OCI-LY7 (cell line): ENCODE results near the gene IRF3. TPM values are rescaled to one million over a fixed set of nuclear protein-coding genes. Genes with fewer than 3 reads are reported as not detected.

ENCODE experiments used
- Bru-seq: library from RNA; stranded (reverse); fragments of 400-500 nt; gene quantifications from one replicate; lab custom pipeline; 2021; lab: Mats Ljungman, UMichigan
- BruChase-seq, 2 experiments: library from RNA; stranded (reverse); fragments of 400-500 nt; gene quantifications; one replicate each; lab custom pipeline; 2021; lab: Mats Ljungman, UMichigan
- BruUV-seq: library from RNA; stranded (reverse); fragments of 400-500 nt; replicated peaks from 2 replicates; lab custom pipeline; 2021; lab: Mats Ljungman, UMichigan
- CTCF ChIA-PET: fragments of 300-600 bp; sonication (Branson Sonifier 250); formaldehyde crosslinking; loops from one replicate; lab custom pipeline; 2022; ENCODE audit warnings: antibody characterized with exemption; ENCODE audit not compliant: unreplicated experiment; lab: Charles Lee
- POLR2A ChIA-PET: fragments of 300-600 bp; sonication (Branson Sonifier 250); formaldehyde crosslinking; loops from one replicate; lab custom pipeline; 2022; ENCODE audit warnings: antibody characterized with exemption; lab: Charles Lee
- DNase-seq: peaks from one replicate; pipeline ENCODE4 v3.0.0-alpha.2; 2015; ENCODE audit warnings: low spot score
- H2AFZ ChIP-seq: fragments of 200-600 bp; sonication (generic), shearing (Covaris generic); 2 replicates; pipeline ENCODE4 v1.6.1; 2014; ENCODE audit warnings: mild to moderate bottlenecking, antibody characterized with exemption, low read length, moderate library complexity
- H3K27ac ChIP-seq: fragments of 200-600 bp; sonication (generic); 2 replicates; pipeline ENCODE4 v1.5.1; 2014; ENCODE audit warnings: mixed run types, low read depth, mild to moderate bottlenecking, moderate library complexity, low read length, inconsistent platforms; ENCODE audit not compliant: poor library complexity, severe bottlenecking
- H3K36me3 ChIP-seq: fragments of 200-600 bp; sonication (generic); 2 replicates; pipeline ENCODE4 v1.6.1; 2014; ENCODE audit warnings: mild to moderate bottlenecking, antibody characterized with exemption, low read length, moderate library complexity, mixed read lengths; ENCODE audit not compliant: insufficient read depth
- H3K4me1 ChIP-seq: fragments of 200-600 bp; sonication (generic); 2 replicates; pipeline ENCODE4 v1.5.1; 2014; ENCODE audit warnings: mild to moderate bottlenecking, low read length; ENCODE audit not compliant: insufficient read depth, poor library complexity, severe bottlenecking
- H3K4me2 ChIP-seq: fragments of 200-600 bp; sonication (generic); 2 replicates; pipeline ENCODE4 v1.6.1; 2014; ENCODE audit warnings: mild to moderate bottlenecking, low read length
- H3K4me3 ChIP-seq: fragments of 200-600 bp; sonication (generic); 2 replicates; pipeline ENCODE4 v1.5.1; 2014; ENCODE audit warnings: mild to moderate bottlenecking, low read depth, low read length; ENCODE audit not compliant: poor library complexity, severe bottlenecking
- H3K79me2 ChIP-seq: fragments of 200-600 bp; sonication (generic); 2 replicates; pipeline ENCODE4 v1.6.1; 2016; ENCODE audit warnings: low read depth, mild to moderate bottlenecking, low read length, moderate library complexity, mixed read lengths; ENCODE audit not compliant: insufficient read depth
- H3K9me2 ChIP-seq: fragments of 200-600 bp; sonication (generic); 2 replicates; pipeline ENCODE4 v1.6.1; 2016; ENCODE audit warnings: mild to moderate bottlenecking, low read length, mixed read lengths; ENCODE audit not compliant: insufficient read depth
- H3K9me3 ChIP-seq: fragments of 200-600 bp; sonication (generic); 2 replicates; pipeline ENCODE4 v1.6.1; 2014; ENCODE audit warnings: mild to moderate bottlenecking, mixed run types, low read length, mixed read lengths
- H4K20me1 ChIP-seq: fragments of 200-600 bp; sonication (generic); 2 replicates; pipeline ENCODE4 v1.6.1; 2014; ENCODE audit warnings: mild to moderate bottlenecking, antibody characterized with exemption, low read length, moderate library complexity, mixed read lengths; ENCODE audit not compliant: insufficient read depth
- EZH2phosphoT487 ChIP-seq: fragments of 200-600 bp; sonication (generic); IDR thresholded peaks from 2 replicates; pipeline ENCODE4 v1.6.1; 2018; ENCODE audit warnings: low read depth, borderline replicate concordance, mild to moderate bottlenecking, mixed run types, antibody characterized with exemption, low read length, moderate library complexity, mixed read lengths
- intact Hi-C: fragments of 100-400 bp; cut with micrococcal nuclease; formaldehyde crosslinking; loops from one replicate; pipeline ENCODE4 v1.10.0; 2022; ENCODE audit not compliant: unreplicated experiment
- long read RNA-seq: library from polyadenylated mRNA; stranded (forward); transcript quantifications from one replicate; pipeline ENCODE4 v2.0.0, GENCODE V29; 2022
- total RNA-seq, 2 experiments: library from RNA; depleted of rRNA in 1 of 2; stranded (reverse); fragments of >200 nt in 1 of 2; shearing (Covaris generic) in 1 of 2; gene quantifications; 2 replicates each; pipeline ENCODE4 v1.2.3, GENCODE V29; 2014 to 2022
- TF ChIP-seq, protein P1 (sequence below): fragments of 200-600 bp; sonication (generic); conservative IDR thresholded peaks from 2 replicates; pipeline ENCODE4 v1.5.1; 2014; ENCODE audit warnings: mild to moderate bottlenecking, antibody characterized with exemption, low read length, moderate library complexity, mixed read lengths

Gene IRF3, protein sequence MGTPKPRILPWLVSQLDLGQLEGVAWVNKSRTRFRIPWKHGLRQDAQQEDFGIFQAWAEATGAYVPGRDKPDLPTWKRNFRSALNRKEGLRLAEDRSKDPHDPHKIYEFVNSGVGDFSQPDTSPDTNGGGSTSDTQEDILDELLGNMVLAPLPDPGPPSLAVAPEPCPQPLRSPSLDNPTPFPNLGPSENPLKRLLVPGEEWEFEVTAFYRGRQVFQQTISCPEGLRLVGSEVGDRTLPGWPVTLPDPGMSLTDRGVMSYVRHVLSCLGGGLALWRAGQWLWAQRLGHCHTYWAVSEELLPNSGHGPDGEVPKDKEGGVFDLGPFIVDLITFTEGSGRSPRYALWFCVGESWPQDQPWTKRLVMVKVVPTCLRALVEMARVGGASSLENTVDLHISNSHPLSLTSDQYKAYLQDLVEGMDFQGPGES
- total RNA-seq (2014; rRNA removed; shearing (Covaris generic)) (116 and 117 TPM in 2 replicates), total RNA-seq (2022) (96.6 and 98.5 TPM in 2 replicates), Bru-seq, nascent RNA (percentile 71 among the genes with signal in this experiment), BruChase-seq, experiment 1, labeled RNA remaining after a 6-hour chase (percentile 89 among the genes with signal in this experiment), BruChase-seq, experiment 2, labeled RNA remaining after a 2-hour chase (percentile 87 among the genes with signal in this experiment)
- long read RNA-seq, transcript IRF3-203 (8 exons, 1,613 nt): major isoform, 16 of 54 reads
- long read RNA-seq, transcript IRF3-201 (7 exons, 1,691 nt): minor isoform, 7 of 54 reads
- long read RNA-seq, partial matches to known transcripts: 5 of 54 reads
- long read RNA-seq, other reads (novel, unspliced or antisense): 21 of 54 reads

DNA sequence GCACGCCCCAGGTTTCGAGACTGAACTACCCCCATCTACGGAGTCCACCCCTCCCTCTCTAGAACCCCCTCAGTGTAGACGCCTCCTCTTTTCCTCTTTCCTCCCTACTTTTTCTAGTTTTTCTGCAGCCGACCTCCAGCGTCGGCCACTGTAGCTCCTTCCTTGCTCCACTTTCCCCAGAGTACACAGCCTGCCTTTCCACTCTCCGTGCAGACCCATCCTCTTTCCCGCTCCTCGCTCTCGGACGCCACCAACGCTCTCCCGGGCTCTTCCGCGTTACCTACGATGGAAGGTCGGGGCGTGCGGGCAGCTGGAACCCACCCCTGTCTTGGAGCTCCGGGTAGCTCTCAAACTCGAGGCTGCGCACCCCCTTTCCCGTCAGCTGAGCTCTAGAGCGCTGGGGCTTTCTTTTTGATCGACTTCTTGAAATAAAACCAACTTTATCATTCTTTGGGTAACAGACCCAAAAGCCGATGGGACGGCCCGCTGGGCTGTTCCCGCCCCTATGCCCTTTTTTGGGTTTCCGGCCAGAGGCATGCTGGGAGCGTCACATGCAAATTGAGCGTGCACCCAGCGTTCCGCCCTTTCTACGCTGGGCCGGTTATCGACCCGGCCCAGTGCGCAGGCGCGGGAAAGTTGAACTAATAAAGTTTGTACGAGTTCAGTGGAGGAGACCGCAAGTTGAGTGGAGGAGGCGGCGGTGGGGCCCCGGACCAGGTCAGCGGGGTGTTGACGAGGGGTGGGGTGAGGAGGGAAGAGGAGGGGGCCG lies at the start of gene IRF3, which contains the start of gene BCL2L12:
IRF3 (minus strand) TSS at position 507 of the 769 bp plus-strand sequence. CDS start 1,019 bp downstream, outside the sequence.
BCL2L12 (plus strand) TSS at position 583 of the 769 bp plus-strand sequence. CDS start 760 bp downstream, outside the sequence.
- H3K27ac ChIP-seq: peak within 1 kb of the TSS; percentile 89
- H4K20me1 ChIP-seq: no peaks in the 10 kb centered on the region
- H3K4me1 ChIP-seq: peaks cover 17% of the 10 kb centered on the region
- H3K9me3 ChIP-seq: no peaks in the 10 kb centered on the region
- ChIA-PET POLR2A (interaction anchor here (0.6 to 2.2 kb wide), 5 partner anchors 10 to 501 kb away, joined by 3 to 8 read pairs (median 4); partner anchors contain the start of genes RRAS and SCAF1), CTCF (no interaction called here)
- intact Hi-C loops: no loop called here
- no peaks in the 10 kb centered on the region for H3K9me2 ChIP-seq
- peaks cover 34% of the 10 kb centered on the region for H3K79me2 ChIP-seq
- H2AFZ ChIP-seq: peak within 1 kb of the TSS; percentile 60
- DNase-seq: peak; percentile 98
- H3K36me3 ChIP-seq: peaks cover 44% of the 10 kb centered on the region
- no peak for TF ChIP-seq EZH2phosphoT487
- TF ChIP-seq, protein P1, sequence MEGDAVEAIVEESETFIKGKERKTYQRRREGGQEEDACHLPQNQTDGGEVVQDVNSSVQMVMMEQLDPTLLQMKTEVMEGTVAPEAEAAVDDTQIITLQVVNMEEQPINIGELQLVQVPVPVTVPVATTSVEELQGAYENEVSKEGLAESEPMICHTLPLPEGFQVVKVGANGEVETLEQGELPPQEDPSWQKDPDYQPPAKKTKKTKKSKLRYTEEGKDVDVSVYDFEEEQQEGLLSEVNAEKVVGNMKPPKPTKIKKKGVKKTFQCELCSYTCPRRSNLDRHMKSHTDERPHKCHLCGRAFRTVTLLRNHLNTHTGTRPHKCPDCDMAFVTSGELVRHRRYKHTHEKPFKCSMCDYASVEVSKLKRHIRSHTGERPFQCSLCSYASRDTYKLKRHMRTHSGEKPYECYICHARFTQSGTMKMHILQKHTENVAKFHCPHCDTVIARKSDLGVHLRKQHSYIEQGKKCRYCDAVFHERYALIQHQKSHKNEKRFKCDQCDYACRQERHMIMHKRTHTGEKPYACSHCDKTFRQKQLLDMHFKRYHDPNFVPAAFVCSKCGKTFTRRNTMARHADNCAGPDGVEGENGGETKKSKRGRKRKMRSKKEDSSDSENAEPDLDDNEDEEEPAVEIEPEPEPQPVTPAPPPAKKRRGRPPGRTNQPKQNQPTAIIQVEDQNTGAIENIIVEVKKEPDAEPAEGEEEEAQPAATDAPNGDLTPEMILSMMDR: no peak
- H3K4me2 ChIP-seq: peak within 1 kb of the TSS; percentile 98
- BruUV-seq: TSS peak; percentile 68
- H3K4me3 ChIP-seq: peak within 1 kb of the TSS; percentile 90

DNA sequence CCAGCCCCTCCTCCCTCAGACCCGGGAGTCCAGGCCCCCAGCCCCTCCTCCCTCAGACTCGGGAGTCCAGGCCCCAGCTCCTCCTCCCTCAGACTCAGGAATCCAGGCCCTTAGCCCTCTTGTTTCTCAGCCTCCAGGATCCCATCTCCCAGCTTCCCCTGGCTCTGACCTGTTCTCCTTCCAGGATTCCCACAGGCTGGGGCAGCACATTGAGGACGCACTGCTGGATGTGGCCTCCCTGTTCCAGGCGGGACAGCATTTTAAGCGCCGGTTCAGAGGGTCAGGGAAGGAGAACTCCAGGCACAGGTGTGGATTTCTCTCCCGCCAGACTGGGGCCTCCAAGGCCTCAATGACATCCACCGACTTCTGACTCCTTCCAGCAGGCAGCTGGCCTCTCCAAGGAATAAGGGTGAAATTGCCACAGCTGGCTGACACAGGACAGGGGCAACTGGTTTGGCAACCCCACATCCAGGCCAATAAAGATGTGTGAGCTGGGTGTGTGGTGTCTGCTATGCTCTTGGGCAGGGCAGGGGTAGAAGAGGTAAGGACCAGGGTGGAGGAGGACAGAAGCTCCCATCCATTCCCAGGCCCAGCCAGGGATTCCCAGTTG lies 47.7 kb upstream of the IRF3 start:
- BruUV-seq: no TSS peak
- CTCF ChIA-PET: no interaction called here
- POLR2A ChIA-PET: no interaction called here
- intact Hi-C loops: no loop called here
- no peaks in the 10 kb centered on the region for H3K9me2 ChIP-seq
- H3K36me3 ChIP-seq: no peaks in the 10 kb centered on the region
- H4K20me1 ChIP-seq: no peaks in the 10 kb centered on the region
- no peak overlapping the region for H2AFZ ChIP-seq
- no peak overlapping the region for H3K4me3 ChIP-seq
- TF ChIP-seq, protein P1: no peak
- no peak for TF ChIP-seq EZH2phosphoT487
- no peaks in the 10 kb centered on the region for H3K79me2 ChIP-seq
- H3K9me3 ChIP-seq: no peaks in the 10 kb centered on the region
- no peak overlapping the region for H3K4me2 ChIP-seq
- no peak for DNase-seq
- no peak overlapping the region for H3K27ac ChIP-seq
- H3K4me1 ChIP-seq: peaks cover 9% of the 10 kb centered on the region
